Osteoblast (primary cell): Measurements from ENCODE around the gene SH3RF3. TPM values are rescaled to one million over a fixed set of nuclear protein-coding genes. Genes with fewer than 3 reads are reported as not detected.

ENCODE experiments used
- DNase-seq: peaks from one replicate; pipeline ENCODE4 v3.0.0; 2011; ENCODE audit warnings: low spot score, mixed read lengths; ENCODE audit not compliant: insufficient read length; ENCODE audit errors: missing footprints
- H2AFZ ChIP-seq: 2 replicates; pipeline ENCODE4 v1.6.0; 2011; ENCODE audit warnings: mild to moderate bottlenecking, low read length
- H3K27ac ChIP-seq: 2 replicates; pipeline ENCODE4 v1.5.1; 2011; ENCODE audit warnings: mild to moderate bottlenecking, low read depth, low read length, moderate library complexity
- H3K27me3 ChIP-seq: 2 replicates; pipeline ENCODE4 v1.6.0; 2012; ENCODE audit warnings: mild to moderate bottlenecking, control low read depth, inconsistent platforms, low read length, moderate library complexity; ENCODE audit not compliant: insufficient read depth
- H3K36me3 ChIP-seq: 2 replicates; pipeline ENCODE4 v1.5.1; 2011; ENCODE audit warnings: mild to moderate bottlenecking, low read length, control low read depth, moderate library complexity; ENCODE audit not compliant: insufficient read depth
- H3K4me1 ChIP-seq: 2 replicates; pipeline ENCODE4 v1.5.1; 2011; ENCODE audit warnings: mild to moderate bottlenecking, low read length, control low read depth, moderate library complexity; ENCODE audit not compliant: insufficient read depth
- H3K4me2 ChIP-seq: 2 replicates; pipeline ENCODE4 v1.6.0; 2011; ENCODE audit warnings: mild to moderate bottlenecking, low read length; ENCODE audit not compliant: insufficient read depth
- H3K4me3 ChIP-seq: fragments of 200-600 bp; sonication (generic); 3 replicates; pipeline ENCODE4 v1.5.1; 2012; ENCODE audit warnings: mild to moderate bottlenecking, low read length, inconsistent platforms; ENCODE audit not compliant: insufficient read depth
- H3K79me2 ChIP-seq: 2 replicates; pipeline ENCODE4 v1.6.0; 2012; ENCODE audit warnings: mild to moderate bottlenecking, low read length, control low read depth, inconsistent platforms; ENCODE audit not compliant: insufficient read depth
- H3K9me3 ChIP-seq: 2 replicates; pipeline ENCODE4 v1.5.1; 2011; ENCODE audit warnings: low read depth, low read length, control low read depth
- H4K20me1 ChIP-seq: 2 replicates; pipeline ENCODE4 v1.6.0; 2012; ENCODE audit warnings: mild to moderate bottlenecking, low read length, control low read depth; ENCODE audit not compliant: insufficient read depth
- CTCF ChIP-seq: IDR thresholded peaks from 2 replicates; pipeline ENCODE4 v1.5.1; 2011; ENCODE audit warnings: mild to moderate bottlenecking, low read depth, low read length, moderate library complexity; ENCODE audit errors: extremely low read depth
- total RNA-seq: library from RNA; depleted of rRNA; stranded (reverse); fragments of >200 nt; gene quantifications from 2 replicates; pipeline ENCODE4 v1.2.3, GENCODE V29; 2012

The SH3RF3 gene
- total RNA-seq, 1 donor: 14.8 TPM

DNA sequence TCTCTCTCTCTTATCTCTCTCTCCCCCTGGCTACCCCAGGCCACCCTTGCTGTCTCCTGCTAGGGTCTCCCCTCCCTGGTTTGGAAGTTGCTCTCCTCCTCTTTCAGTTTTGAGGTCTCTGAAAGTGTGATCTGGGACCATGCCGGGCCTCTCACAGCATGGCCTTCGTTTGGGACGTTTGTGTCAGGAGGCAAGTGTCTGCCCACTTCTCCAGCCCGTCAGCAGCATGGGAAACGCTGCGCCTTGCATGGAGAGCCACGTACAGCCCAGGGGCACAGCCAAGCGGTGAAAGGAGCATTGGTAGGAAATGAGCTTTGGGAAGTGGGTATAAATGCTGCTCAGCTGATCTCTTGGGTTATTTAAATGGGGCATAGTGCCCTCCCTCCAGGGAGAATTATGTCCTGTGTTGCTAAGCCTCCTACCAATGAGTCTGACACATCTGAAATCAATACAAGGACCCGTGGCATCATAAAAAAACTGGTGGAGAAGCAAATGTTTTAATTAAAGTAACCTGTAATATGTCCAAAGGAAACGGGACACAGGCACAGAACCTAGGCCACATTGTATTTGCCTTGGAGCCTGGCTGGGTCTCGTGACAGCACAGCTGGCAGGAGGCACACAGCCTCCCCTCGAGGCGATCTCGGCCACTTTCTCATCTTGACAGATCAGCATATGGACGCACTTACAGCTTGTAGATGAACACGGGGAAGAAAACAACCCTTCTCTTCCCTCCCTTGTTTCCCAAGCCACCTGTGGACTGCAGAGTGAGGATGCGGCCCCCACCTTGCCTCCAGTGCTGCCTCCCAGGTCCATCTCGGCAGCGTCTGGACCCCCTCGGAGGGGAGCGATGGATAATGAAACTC lies 72.7 kb downstream of the SH3RF3 start:
- Histone ChIP-seq H3K36me3 (no peaks in the 10 kb centered on the region), H3K4me2 (no peak overlapping the region), H3K4me3 (no peak overlapping the region), H3K27ac (no peak overlapping the region), H3K9me3 (no peaks in the 10 kb centered on the region), H3K27me3 (no peaks in the 10 kb centered on the region), H2AFZ (no peak overlapping the region), H3K79me2 (peaks cover 79% of the 10 kb centered on the region), H4K20me1 (peaks cover 62% of the 10 kb centered on the region), H3K4me1 (no peaks in the 10 kb centered on the region)
- no peak for DNase-seq
- no peak for TF ChIP-seq CTCF

GRCh38 chr2:109202486-109202885 lies 73.5 kb downstream of the SH3RF3 start:
- Histone ChIP-seq H3K27me3 (no peaks in the 10 kb centered on the region), H4K20me1 (peaks cover 54% of the 10 kb centered on the region), H3K36me3 (no peaks in the 10 kb centered on the region), H3K4me1 (no peaks in the 10 kb centered on the region), H3K4me3 (no peak overlapping the region), H3K4me2 (no peak overlapping the region), H2AFZ (no peak overlapping the region), H3K9me3 (no peaks in the 10 kb centered on the region), H3K27ac (no peak overlapping the region), H3K79me2 (peaks cover 75% of the 10 kb centered on the region)
- DNase-seq: no peak
- no peak for TF ChIP-seq CTCF

- no peaks in the 10 kb centered on the region for H3K27me3 ChIP-seq
- H3K79me2 ChIP-seq: peaks cover 71% of the 10 kb centered on the region
- peaks cover 44% of the 10 kb centered on the region for H4K20me1 ChIP-seq
- H3K4me2 ChIP-seq: no peak overlapping the region
- no peak overlapping the region for H3K27ac ChIP-seq
- no peaks in the 10 kb centered on the region for H3K4me1 ChIP-seq
- no peaks in the 10 kb centered on the region for H3K9me3 ChIP-seq
- no peaks in the 10 kb centered on the region for H3K36me3 ChIP-seq
- DNase-seq: no peak
- no peak overlapping the region for H2AFZ ChIP-seq
- no peak overlapping the region for H3K4me3 ChIP-seq
- no peak for TF ChIP-seq CTCF
These were observed 74.4 kb downstream of the SH3RF3 start for GRCh38 chr2:109203246-109204011.

DNA sequence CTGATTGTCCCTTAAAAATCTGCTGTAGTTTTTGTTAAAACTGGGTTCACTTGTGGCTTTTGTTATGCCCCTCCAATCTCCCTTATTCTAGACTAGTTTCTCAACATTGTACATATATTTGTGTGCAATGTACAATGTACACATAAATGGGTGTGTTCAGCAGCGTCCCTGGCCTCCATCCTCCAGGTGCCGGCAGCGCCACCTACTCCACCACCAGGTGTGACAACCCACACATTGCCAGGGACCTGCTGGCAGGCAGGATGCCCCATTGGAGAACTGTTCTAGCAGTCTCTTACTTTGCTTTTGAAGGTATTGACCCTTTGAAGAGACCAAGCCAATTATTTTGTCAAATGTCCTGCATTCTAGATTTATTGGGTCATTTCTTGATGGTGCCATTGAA lies 75.4 kb downstream of the SH3RF3 start:
- H3K4me1 ChIP-seq: peaks cover 8% of the 10 kb centered on the region
- no peak overlapping the region for H3K4me2 ChIP-seq
- peaks cover 47% of the 10 kb centered on the region for H4K20me1 ChIP-seq
- H3K4me3 ChIP-seq: no peak overlapping the region
- no peak for TF ChIP-seq CTCF
- no peaks in the 10 kb centered on the region for H3K27me3 ChIP-seq
- no peak overlapping the region for H2AFZ ChIP-seq
- H3K36me3 ChIP-seq: no peaks in the 10 kb centered on the region
- H3K79me2 ChIP-seq: peaks cover 76% of the 10 kb centered on the region
- DNase-seq: no peak
- no peak overlapping the region for H3K27ac ChIP-seq
- H3K9me3 ChIP-seq: no peaks in the 10 kb centered on the region
